ENCODE measurements around the gene SLC36A3. TPM values are rescaled to one million over a fixed set of nuclear protein-coding genes. Genes with fewer than 3 reads are reported as not detected.

The SLC36A3 gene
- total and polyA plus RNA-seq, 2 of the 4 experiments (the other 2 are of a cell fraction) = not detected

DNA sequence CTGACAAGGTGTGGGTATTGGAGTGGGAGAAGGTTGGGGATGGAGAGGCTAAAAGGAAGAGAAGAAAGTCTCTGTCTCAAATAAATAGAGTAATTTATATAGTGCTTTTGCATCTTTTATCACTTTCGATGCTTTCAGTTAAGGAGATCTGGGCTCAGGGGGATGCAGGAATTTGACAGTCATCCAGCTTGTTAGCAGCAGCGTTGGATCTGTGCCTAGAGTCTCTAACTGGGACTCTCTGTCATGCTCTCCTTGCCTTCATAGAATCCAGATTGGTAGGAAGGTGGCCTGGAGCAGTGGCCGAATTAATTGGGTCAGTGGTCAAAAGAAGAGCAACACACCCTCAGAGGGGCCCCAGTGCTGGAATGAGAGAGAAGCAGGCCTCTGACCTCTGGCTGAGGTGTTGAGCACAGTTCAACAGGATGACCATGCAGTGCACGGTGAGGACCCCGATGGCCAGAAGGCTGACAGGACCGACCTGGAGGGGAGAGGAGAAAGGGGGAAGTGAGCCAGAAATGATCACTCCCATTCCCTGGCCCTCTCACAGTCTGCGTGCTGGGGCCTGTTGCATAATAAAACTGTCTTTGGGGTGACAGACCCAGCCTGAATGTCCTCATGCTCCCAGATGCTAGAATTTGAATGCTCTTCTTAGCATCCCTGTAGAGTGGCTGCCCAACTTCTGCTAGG is 7.6 kb downstream of the SLC36A3 start:
- H2BK5ac ChIP-seq (ENCODE audit: low read depth, low read length, poor library complexity, severe bottlenecking) = no peak overlapping the region
- intact Hi-C loops (cut with micrococcal nuclease) (no loop called here), dilution Hi-C loops (cut with HindIII; ENCODE audit: low sequenced_read_pairs, unreplicated experiment) (no loop called here), in situ Hi-C loops (cut with MboI; ENCODE audit: low sequenced_read_pairs) (no loop called here)
- TF ChIP-seq RCOR1 (IDR thresholded peaks at IDR 0.05; ENCODE audit: insufficient replicate concordance, low read length) = no peak
- no peak overlapping the region for H4K8ac ChIP-seq (ENCODE audit: low read depth in 2 of 2, low read length in 2 of 2)
- H2AFZ ChIP-seq (replicated peaks; ENCODE audit: low read length, poor library complexity) = no peak overlapping the region
- CTCF ChIA-PET = no interaction called here
- H3K18ac ChIP-seq (ENCODE audit: low read depth, low read length) = no peak overlapping the region
- no peak overlapping the region for H4K91ac ChIP-seq (ENCODE audit: insufficient read depth, low read depth, low read length)
- H3K14ac ChIP-seq (replicated peaks; ENCODE audit: low read depth, low read length) = no peak overlapping the region
- H4K5ac ChIP-seq (ENCODE audit: low read depth, low read length) = no peak overlapping the region
- H3K4me3 ChIP-seq (ENCODE audit: insufficient read depth, low read depth, low read length) = no peak overlapping the region
- no peak overlapping the region for H3K4me2 ChIP-seq (ENCODE audit: low read depth, low read length)
- BruUV-seq (replicated peaks) = no TSS peak
- no peak overlapping the region for H2AK9ac ChIP-seq (replicated peaks; ENCODE audit: low read depth, low read length, poor library complexity)
- no peak overlapping the region for H2BK20ac ChIP-seq (ENCODE audit: low read depth, low read length)
- DNase-seq (no peak), ATAC-seq (ENCODE audit: low read depth) (no peak)
- H3K56ac ChIP-seq (ENCODE audit: extremely low read depth, insufficient read depth, low read length) = no peak overlapping the region
- H2BK120ac ChIP-seq (ENCODE audit: low read depth, low read length) = no peak overlapping the region
- no peak overlapping the region for H2BK15ac ChIP-seq (ENCODE audit: low read depth, low read length)
- H3K23ac ChIP-seq (ENCODE audit: low read depth, low read length) = no peak overlapping the region
- POLR2A ChIA-PET (ENCODE audit: unreplicated experiment) = no interaction called here
- H3K36me3 ChIP-seq (ENCODE audit: control insufficient read depth, insufficient read depth, low read length) = no peaks in the 10 kb centered on the region
- no peaks in the 10 kb centered on the region for H4K20me1 ChIP-seq (ENCODE audit: insufficient read depth, low read length)
- no peaks in the 10 kb centered on the region for H3K9me3 ChIP-seq (ENCODE audit: control insufficient read depth, insufficient read depth, low read length)
- no peak overlapping the region for H3K4ac ChIP-seq (ENCODE audit: low read depth, low read length)
- H3K27ac ChIP-seq (ENCODE audit: insufficient read depth, low read length) = no peak overlapping the region
- no peaks in the 10 kb centered on the region for H3K4me1 ChIP-seq (ENCODE audit: control insufficient read depth, insufficient read depth, low read length)
- H3K9ac ChIP-seq (ENCODE audit: low read depth, low read length) = no peak overlapping the region
- H3K9me1 ChIP-seq (ENCODE audit: insufficient read depth, low read length) = no peaks in the 10 kb centered on the region
- H3K79me1 ChIP-seq (ENCODE audit: low read depth in 1 of 2, low read length in 2 of 2) = no peaks in the 10 kb centered on the region
- peaks cover 9% of the 10 kb centered on the region for H3K27me3 ChIP-seq (ENCODE audit: control insufficient read depth, insufficient read depth, low read length)
- no peak overlapping the region for H2AK5ac ChIP-seq (ENCODE audit: low read depth, low read length)
- no CpG with 5 or more reads among the region's 7 CpGs for WGBS, 2 experiments (ENCODE audit: extremely low coverage in 2 of 2, insufficient read length in 1 of 2)

Data from IMR-90 (cell line).